GM23338 (cell line): ENCODE data around the gene AGAP1. TPM values are rescaled to one million over a fixed set of nuclear protein-coding genes. Genes with fewer than 3 reads are reported as not detected.

Source experiments
- ATAC-seq: fragments of 200-7000 bp; cut with Tn5 transposase; 3 replicates; pipeline ENCODE4 v1.9.1; 2020
- DNase-seq: peaks from one replicate; pipeline ENCODE4 v3.0.0-alpha.2; 2015; ENCODE audit warnings: low spot score
- H2AFZ ChIP-seq: fragments of 200-600 bp; sonication (generic); 2 replicates; pipeline ENCODE4 v1.8.0; 2016; ENCODE audit warnings: antibody characterized with exemption, mild to moderate bottlenecking, moderate library complexity
- H3F3A ChIP-seq: fragments of 200-600 bp; sonication (generic); replicated peaks from 2 replicates; pipeline ENCODE4 v1.8.0; 2017; ENCODE audit warnings: antibody characterized with exemption, mixed run types, low read depth
- H3K27ac ChIP-seq: fragments of 200-600 bp; sonication (generic); 2 replicates; pipeline ENCODE4 v1.6.1; 2016; ENCODE audit warnings: low read depth
- H3K27me3 ChIP-seq: fragments of 200-600 bp; sonication (generic); 2 replicates; pipeline ENCODE4 v1.8.0; 2016; ENCODE audit warnings: mild to moderate bottlenecking, mixed run types, moderate library complexity; ENCODE audit not compliant: insufficient read depth
- H3K36me3 ChIP-seq: fragments of 200-600 bp; sonication (generic); 2 replicates; pipeline ENCODE4 v1.8.0; 2016; ENCODE audit warnings: mild to moderate bottlenecking; ENCODE audit not compliant: insufficient read depth
- H3K4me1 ChIP-seq: fragments of 200-600 bp; sonication (generic); 2 replicates; pipeline ENCODE4 v1.8.0; 2016; ENCODE audit warnings: mild to moderate bottlenecking, moderate library complexity; ENCODE audit not compliant: insufficient read depth
- H3K4me2 ChIP-seq: fragments of 200-600 bp; sonication (generic); 2 replicates; pipeline ENCODE4 v1.7.1; 2017; ENCODE audit warnings: mixed run types
- H3K4me3 ChIP-seq: fragments of 200-600 bp; sonication (generic); 2 replicates; pipeline ENCODE4 v1.6.1; 2016; ENCODE audit warnings: mixed run types
- H3K79me2 ChIP-seq: fragments of 200-600 bp; sonication (generic); replicated peaks from 2 replicates; pipeline ENCODE4 v1.8.0; 2017; ENCODE audit warnings: mild to moderate bottlenecking; ENCODE audit not compliant: insufficient read depth
- H3K9me2 ChIP-seq: fragments of 200-600 bp; sonication (generic); 2 replicates; pipeline ENCODE4 v1.8.0; 2017; ENCODE audit not compliant: insufficient read depth
- H4K20me1 ChIP-seq: fragments of 200-600 bp; sonication (generic); replicated peaks from 2 replicates; pipeline ENCODE4 v1.8.0; 2017; ENCODE audit warnings: mild to moderate bottlenecking; ENCODE audit not compliant: insufficient read depth
- H3K27ac Mint-ChIP-seq: 2 replicates; pipeline ENCODE4 v1.8.0; 2020; ENCODE audit warnings: inconsistent platforms, mild to moderate bottlenecking, moderate library complexity, mixed read lengths
- H3K27me3 Mint-ChIP-seq: 3 replicates; pipeline ENCODE4 v1.8.0; 2022; ENCODE audit warnings: low read depth, mild to moderate bottlenecking, moderate library complexity, mixed read lengths, inconsistent platforms; ENCODE audit not compliant: insufficient read depth, poor library complexity
- H3K36me3 Mint-ChIP-seq: 3 replicates; pipeline ENCODE4 v1.8.0; 2021; ENCODE audit warnings: low read depth, mild to moderate bottlenecking, inconsistent platforms, moderate library complexity, mixed read lengths
- H3K4me1 Mint-ChIP-seq: 3 replicates; pipeline ENCODE4 v1.8.0; 2020; ENCODE audit warnings: mild to moderate bottlenecking, inconsistent platforms, mixed read lengths
- H3K4me3 Mint-ChIP-seq: 3 replicates; pipeline ENCODE4 v1.8.0; 2021; ENCODE audit warnings: moderate library complexity, mild to moderate bottlenecking, inconsistent platforms, mixed read lengths
- H3K9me3 Mint-ChIP-seq: 3 replicates; pipeline ENCODE4 v1.8.0; 2020; ENCODE audit warnings: moderate library complexity, mild to moderate bottlenecking, inconsistent platforms, mixed read lengths
- EZH2 ChIP-seq: fragments of 200-600 bp; sonication (generic); IDR thresholded peaks from one replicate; pipeline ENCODE4 v1.8.0; 2017; ENCODE audit warnings: antibody characterized with exemption, mild to moderate bottlenecking, low read depth; ENCODE audit not compliant: unreplicated experiment
- EZH2phosphoT487 ChIP-seq: fragments of 200-600 bp; sonication (generic); IDR thresholded peaks from one replicate; pipeline ENCODE4 v1.8.1; 2018; ENCODE audit warnings: antibody characterized with exemption; ENCODE audit not compliant: unreplicated experiment
- NANOG ChIP-seq: IDR thresholded peaks from 2 replicates; pipeline ENCODE4 v1.6.1; 2016; ENCODE audit warnings: antibody characterized with exemption, borderline replicate concordance
- POLR2AphosphoS5 ChIP-seq: IDR thresholded peaks from 2 replicates; pipeline ENCODE4 v1.6.1; 2016; ENCODE audit warnings: antibody characterized with exemption, low read depth
- STAT1 ChIP-seq: IDR thresholded peaks from one replicate; pipeline ENCODE4 v1.6.1; 2016; ENCODE audit warnings: antibody characterized with exemption; ENCODE audit not compliant: unreplicated experiment
- ZNF114 ChIP-seq: fragments of 250-450 bp; sonication (Bioruptor Pico); IDR thresholded peaks from 2 replicates; pipeline ENCODE4 v1.5.0; 2020; ENCODE audit warnings: mild to moderate bottlenecking, moderate library complexity
- ZNF331 ChIP-seq: fragments of 250-450 bp; sonication (Bioruptor Pico); IDR thresholded peaks from 2 replicates; pipeline ENCODE4 v1.5.0; 2020; ENCODE audit warnings: low read depth, mild to moderate bottlenecking, moderate library complexity
- polyA plus RNA-seq: library from polyadenylated mRNA; unstranded; fragments of >200 nt; fragmentation: Nextera tagmentation; extraction: Ambion mirVana; gene quantifications from 2 replicates; pipeline ENCODE4 v1.2.1, GENCODE V29; 2016
- total RNA-seq: library from RNA; depleted of rRNA; stranded (reverse); fragments of >200 nt; shearing (Covaris generic); gene quantifications from 2 replicates; pipeline ENCODE4 v1.2.3, GENCODE V29; 2014
- TF ChIP-seq, protein P1 (sequence below): fragments of 250-450 bp; sonication (Bioruptor Pico); IDR thresholded peaks from 2 replicates; pipeline ENCODE4 v1.5.0; 2020; ENCODE audit warnings: mild to moderate bottlenecking, moderate library complexity
- TF ChIP-seq, protein P2 (sequence below), 2 experiments: fragments of 200-600 bp in 1 of 2; sonication (generic) in 1 of 2; conservative IDR thresholded peaks; 2 replicates each; pipeline versions ENCODE4 v1.5.1 to v1.6.1; 2016 to 2017; ENCODE audit warnings: antibody characterized with exemption in 2 of 2, low read depth in 2 of 2, mild to moderate bottlenecking in 2 of 2, moderate library complexity in 1 of 2
- TF ChIP-seq, protein P3 (sequence below): IDR thresholded peaks from one replicate; pipeline ENCODE4 v1.6.1; 2018; ENCODE audit warnings: antibody characterized with exemption; ENCODE audit not compliant: unreplicated experiment

AGAP1 gene
- total and polyA plus RNA-seq, 2 experiments from 2014 or later: 13.3 to 27.9 TPM

DNA sequence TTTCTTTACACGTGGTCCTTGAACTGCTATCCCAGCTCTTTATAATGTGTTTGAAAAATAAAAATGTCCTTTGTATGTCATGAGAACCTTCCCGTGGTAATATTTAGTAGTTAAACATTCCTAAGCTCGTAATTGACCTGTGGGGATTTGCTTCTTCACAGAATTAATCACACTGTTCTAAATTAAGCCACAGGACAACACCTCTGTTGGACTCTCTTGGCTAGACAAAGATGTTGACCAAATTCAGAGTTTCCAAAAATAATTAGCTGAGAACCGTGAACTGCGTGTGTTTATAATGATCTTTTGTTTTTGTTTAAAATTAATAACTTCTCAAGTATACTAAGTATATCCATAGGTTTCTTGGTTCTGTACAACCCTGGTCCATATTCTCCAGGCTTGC lies 528.3 kb downstream of the AGAP1 start:
- Histone ChIP-seq H3K4me1 (no peaks in the 10 kb centered on the region; the same call in 1 of the 2 replicates), H4K20me1 (0 out of 2 replicates have a peak, but pooled peaks cover 5% of the 10 kb centered on the region), H3K4me2 (no peak overlapping the region), H3K4me3 (no peak overlapping the region), H3K27me3 (no peaks in the 10 kb centered on the region), H3K79me2 (no peaks in the 10 kb centered on the region), H3K9me2 (no peaks in the 10 kb centered on the region), H2AFZ (no peak overlapping the region), H3F3A (no peaks in the 10 kb centered on the region), H3K27ac (no peak overlapping the region), H3K36me3 (no peaks in the 10 kb centered on the region)
- no peak for DNase-seq
- no peak overlapping the region for H3K27ac Mint-ChIP-seq
- H3K4me3 Mint-ChIP-seq: no peak overlapping the region
- H3K27me3 Mint-ChIP-seq: peaks cover 10% of the 10 kb centered on the region
- no peaks in the 10 kb centered on the region for H3K9me3 Mint-ChIP-seq
- peaks cover 16% of the 10 kb centered on the region for H3K4me1 Mint-ChIP-seq
- ATAC-seq: no peak
- no peaks in the 10 kb centered on the region for H3K36me3 Mint-ChIP-seq
- no peak for TF ChIP-seq ZNF114 (CRISPR knock-in tag)
- TF ChIP-seq POLR2AphosphoS5: no peak
- TF ChIP-seq, protein P1, sequence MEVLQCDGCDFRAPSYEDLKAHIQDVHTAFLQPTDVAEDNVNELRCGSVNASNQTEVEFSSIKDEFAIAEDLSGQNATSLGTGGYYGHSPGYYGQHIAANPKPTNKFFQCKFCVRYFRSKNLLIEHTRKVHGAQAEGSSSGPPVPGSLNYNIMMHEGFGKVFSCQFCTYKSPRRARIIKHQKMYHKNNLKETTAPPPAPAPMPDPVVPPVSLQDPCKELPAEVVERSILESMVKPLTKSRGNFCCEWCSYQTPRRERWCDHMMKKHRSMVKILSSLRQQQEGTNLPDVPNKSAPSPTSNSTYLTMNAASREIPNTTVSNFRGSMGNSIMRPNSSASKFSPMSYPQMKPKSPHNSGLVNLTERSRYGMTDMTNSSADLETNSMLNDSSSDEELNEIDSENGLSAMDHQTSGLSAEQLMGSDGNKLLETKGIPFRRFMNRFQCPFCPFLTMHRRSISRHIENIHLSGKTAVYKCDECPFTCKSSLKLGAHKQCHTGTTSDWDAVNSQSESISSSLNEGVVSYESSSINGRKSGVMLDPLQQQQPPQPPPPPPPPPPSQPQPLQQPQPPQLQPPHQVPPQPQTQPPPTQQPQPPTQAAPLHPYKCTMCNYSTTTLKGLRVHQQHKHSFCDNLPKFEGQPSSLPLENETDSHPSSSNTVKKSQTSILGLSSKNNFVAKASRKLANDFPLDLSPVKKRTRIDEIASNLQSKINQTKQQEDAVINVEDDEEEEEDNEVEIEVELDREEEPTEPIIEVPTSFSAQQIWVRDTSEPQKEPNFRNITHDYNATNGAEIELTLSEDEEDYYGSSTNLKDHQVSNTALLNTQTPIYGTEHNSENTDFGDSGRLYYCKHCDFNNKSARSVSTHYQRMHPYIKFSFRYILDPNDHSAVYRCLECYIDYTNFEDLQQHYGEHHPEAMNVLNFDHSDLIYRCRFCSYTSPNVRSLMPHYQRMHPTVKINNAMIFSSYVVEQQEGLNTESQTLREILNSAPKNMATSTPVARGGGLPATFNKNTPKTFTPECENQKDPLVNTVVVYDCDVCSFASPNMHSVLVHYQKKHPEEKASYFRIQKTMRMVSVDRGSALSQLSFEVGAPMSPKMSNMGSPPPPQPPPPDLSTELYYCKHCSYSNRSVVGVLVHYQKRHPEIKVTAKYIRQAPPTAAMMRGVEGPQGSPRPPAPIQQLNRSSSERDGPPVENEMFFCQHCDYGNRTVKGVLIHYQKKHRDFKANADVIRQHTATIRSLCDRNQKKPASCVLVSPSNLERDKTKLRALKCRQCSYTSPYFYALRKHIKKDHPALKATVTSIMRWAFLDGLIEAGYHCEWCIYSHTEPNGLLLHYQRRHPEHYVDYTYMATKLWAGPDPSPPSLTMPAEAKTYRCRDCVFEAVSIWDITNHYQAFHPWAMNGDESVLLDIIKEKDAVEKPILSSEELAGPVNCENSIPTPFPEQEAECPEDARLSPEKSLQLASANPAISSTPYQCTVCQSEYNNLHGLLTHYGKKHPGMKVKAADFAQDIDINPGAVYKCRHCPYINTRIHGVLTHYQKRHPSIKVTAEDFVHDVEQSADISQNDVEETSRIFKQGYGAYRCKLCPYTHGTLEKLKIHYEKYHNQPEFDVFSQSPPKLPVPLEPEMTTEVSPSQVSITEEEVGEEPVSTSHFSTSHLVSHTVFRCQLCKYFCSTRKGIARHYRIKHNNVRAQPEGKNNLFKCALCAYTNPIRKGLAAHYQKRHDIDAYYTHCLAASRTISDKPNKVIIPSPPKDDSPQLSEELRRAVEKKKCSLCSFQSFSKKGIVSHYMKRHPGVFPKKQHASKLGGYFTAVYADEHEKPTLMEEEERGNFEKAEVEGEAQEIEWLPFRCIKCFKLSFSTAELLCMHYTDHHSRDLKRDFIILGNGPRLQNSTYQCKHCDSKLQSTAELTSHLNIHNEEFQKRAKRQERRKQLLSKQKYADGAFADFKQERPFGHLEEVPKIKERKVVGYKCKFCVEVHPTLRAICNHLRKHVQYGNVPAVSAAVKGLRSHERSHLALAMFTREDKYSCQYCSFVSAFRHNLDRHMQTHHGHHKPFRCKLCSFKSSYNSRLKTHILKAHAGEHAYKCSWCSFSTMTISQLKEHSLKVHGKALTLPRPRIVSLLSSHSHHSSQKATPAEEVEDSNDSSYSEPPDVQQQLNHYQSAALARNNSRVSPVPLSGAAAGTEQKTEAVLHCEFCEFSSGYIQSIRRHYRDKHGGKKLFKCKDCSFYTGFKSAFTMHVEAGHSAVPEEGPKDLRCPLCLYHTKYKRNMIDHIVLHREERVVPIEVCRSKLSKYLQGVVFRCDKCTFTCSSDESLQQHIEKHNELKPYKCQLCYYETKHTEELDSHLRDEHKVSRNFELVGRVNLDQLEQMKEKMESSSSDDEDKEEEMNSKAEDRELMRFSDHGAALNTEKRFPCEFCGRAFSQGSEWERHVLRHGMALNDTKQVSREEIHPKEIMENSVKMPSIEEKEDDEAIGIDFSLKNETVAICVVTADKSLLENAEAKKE (CRISPR knock-in tag): no peak
- TF ChIP-seq STAT1: no peak
- TF ChIP-seq, protein P2, sequence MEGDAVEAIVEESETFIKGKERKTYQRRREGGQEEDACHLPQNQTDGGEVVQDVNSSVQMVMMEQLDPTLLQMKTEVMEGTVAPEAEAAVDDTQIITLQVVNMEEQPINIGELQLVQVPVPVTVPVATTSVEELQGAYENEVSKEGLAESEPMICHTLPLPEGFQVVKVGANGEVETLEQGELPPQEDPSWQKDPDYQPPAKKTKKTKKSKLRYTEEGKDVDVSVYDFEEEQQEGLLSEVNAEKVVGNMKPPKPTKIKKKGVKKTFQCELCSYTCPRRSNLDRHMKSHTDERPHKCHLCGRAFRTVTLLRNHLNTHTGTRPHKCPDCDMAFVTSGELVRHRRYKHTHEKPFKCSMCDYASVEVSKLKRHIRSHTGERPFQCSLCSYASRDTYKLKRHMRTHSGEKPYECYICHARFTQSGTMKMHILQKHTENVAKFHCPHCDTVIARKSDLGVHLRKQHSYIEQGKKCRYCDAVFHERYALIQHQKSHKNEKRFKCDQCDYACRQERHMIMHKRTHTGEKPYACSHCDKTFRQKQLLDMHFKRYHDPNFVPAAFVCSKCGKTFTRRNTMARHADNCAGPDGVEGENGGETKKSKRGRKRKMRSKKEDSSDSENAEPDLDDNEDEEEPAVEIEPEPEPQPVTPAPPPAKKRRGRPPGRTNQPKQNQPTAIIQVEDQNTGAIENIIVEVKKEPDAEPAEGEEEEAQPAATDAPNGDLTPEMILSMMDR (conservative IDR thresholded peaks at IDR 0.05; ENCODE audit: low read depth in 2 of 2): no peak
- TF ChIP-seq EZH2phosphoT487: no peak
- no peak for TF ChIP-seq ZNF331 (CRISPR knock-in tag)
- TF ChIP-seq, protein P3, sequence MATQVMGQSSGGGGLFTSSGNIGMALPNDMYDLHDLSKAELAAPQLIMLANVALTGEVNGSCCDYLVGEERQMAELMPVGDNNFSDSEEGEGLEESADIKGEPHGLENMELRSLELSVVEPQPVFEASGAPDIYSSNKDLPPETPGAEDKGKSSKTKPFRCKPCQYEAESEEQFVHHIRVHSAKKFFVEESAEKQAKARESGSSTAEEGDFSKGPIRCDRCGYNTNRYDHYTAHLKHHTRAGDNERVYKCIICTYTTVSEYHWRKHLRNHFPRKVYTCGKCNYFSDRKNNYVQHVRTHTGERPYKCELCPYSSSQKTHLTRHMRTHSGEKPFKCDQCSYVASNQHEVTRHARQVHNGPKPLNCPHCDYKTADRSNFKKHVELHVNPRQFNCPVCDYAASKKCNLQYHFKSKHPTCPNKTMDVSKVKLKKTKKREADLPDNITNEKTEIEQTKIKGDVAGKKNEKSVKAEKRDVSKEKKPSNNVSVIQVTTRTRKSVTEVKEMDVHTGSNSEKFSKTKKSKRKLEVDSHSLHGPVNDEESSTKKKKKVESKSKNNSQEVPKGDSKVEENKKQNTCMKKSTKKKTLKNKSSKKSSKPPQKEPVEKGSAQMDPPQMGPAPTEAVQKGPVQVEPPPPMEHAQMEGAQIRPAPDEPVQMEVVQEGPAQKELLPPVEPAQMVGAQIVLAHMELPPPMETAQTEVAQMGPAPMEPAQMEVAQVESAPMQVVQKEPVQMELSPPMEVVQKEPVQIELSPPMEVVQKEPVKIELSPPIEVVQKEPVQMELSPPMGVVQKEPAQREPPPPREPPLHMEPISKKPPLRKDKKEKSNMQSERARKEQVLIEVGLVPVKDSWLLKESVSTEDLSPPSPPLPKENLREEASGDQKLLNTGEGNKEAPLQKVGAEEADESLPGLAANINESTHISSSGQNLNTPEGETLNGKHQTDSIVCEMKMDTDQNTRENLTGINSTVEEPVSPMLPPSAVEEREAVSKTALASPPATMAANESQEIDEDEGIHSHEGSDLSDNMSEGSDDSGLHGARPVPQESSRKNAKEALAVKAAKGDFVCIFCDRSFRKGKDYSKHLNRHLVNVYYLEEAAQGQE: no peak
- no peak for TF ChIP-seq NANOG
- TF ChIP-seq EZH2: no peak
